HG02571 (cell line): ENCODE measurements around the gene PROP1.
"Not testable (repeated sequence)": the region's sequence is repeated elsewhere in the genome, so short reads cannot be mapped to it uniquely, and the experiment has no call there.

Experiments used
- ATAC-seq: cut with Tn5 transposase; IDR thresholded peaks from one replicate; pipeline ENCODE4 v1.9.1; 2021; ENCODE audit warnings: mild to moderate bottlenecking, moderate library complexity; ENCODE audit not compliant: unreplicated experiment

The PROP1 gene

GRCh38 chr5:177945601-177946283 lies 50.3 kb downstream of the PROP1 start:
- not testable (repeated sequence) for ATAC-seq

- ATAC-seq = not testable (repeated sequence)
Observed at GRCh38 chr5:177945145-177945544, 50.9 kb downstream of the PROP1 start.

- ATAC-seq = not testable (repeated sequence)
Observed at GRCh38 chr5:177943805-177944736, 52.0 kb downstream of the PROP1 start.

GRCh38 chr5:177942896-177943295 lies 53.1 kb downstream of the PROP1 start:
- ATAC-seq = not testable (repeated sequence)
